ENCODE data around the gene GPBAR1.

GPBAR1 gene

GRCh38 chr2:218286570-218287459 is 26.0 kb downstream of the GPBAR1 start:
- DNase-seq: peak; percentile 78 to 84

DNA sequence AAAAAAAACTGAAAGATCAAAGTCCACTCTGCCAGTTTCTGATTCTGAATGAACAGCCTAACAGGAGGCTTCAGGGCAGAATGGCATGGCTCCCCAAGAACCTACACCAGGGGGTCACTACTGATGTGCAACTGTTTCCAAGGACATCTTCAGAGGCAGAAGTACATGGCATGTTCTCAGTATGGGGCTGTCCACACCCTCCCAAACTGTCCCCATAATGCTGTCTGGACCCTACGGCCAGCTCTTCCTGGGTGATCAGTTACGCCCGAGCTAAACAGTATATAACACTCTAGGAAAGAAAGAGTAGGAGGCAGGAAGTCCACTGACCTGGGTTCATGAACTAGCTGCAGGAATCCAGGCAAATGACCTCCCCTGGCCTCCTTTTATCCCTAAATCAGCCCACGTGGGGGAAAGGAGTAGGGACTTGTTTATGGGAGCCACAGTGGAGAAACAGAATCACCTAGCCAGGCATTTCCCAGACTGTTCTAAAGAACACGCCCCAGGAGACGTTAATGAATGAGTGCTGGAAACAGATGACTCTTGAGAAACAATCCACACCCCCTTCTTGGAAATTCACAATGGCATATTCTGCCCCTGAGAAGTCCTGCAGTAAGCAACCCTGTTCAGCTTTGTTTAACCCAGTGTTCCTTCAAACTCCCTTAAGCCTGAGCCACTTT is 29.0 kb downstream of the GPBAR1 start:
- DNase-seq: no peak

GRCh38 chr2:218290316-218291261 is 29.8 kb downstream of the GPBAR1 start:
- DNase-seq: no peak

GRCh38 chr2:218291318-218292047 is 30.7 kb downstream of the GPBAR1 start:
- DNase-seq: no peak

DNA sequence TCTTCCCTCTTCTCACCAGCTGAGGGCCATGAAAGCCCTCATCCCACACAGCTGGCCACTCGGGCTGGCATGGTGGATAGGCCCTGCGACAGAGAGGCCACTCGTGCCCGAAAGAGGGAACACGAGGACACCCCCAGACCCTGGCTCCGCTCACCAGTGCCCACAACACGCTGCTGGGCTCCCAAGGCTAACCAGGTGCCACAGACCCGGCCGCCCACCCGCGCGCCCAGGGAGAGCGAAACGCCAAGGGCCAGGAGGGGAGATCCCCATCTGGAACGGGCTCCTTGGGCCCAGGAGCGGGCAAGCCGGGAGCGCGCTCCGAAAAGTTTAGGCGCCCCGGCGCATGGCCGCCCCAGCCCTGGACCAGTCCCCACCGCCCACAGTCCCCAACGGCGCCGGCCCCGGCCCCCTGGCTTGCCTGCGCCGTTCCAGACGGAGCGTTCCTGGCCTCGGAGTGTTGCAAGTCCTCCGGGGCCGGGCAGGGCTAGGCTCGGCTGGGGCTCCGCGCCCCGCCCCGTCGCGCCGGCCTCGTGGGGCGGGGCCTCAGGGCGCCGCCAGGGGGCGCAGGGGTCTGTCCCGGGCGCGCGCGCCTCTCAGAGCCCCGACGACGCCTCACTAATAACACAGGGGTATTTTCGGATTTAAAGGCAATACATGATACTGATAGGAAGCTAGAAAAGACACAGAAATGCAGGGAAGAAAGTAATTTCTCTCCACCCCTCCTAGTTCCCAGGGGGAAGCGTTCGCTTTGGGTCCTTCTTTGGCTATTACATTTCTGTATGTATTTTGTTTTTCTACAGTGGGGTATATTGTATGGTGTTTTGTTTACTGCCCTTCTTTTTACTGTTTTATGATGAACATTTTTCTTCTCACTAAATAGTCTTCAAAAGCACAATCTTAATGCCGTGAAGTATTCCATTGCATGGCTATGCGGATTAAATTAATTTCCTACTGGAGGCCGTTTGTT is 31.5 kb downstream of the GPBAR1 start, which contains the start of gene TMBIM1:
TSS of gene TMBIM1 (minus strand) at position 456 of the 967 bp plus-strand sequence. CDS start 10,362 bp downstream, outside the sequence.
- DNase-seq: no peak

- no peak for DNase-seq
Measured at GRCh38 chr2:218293715-218294429, 33.1 kb downstream of the GPBAR1 start.

DNA sequence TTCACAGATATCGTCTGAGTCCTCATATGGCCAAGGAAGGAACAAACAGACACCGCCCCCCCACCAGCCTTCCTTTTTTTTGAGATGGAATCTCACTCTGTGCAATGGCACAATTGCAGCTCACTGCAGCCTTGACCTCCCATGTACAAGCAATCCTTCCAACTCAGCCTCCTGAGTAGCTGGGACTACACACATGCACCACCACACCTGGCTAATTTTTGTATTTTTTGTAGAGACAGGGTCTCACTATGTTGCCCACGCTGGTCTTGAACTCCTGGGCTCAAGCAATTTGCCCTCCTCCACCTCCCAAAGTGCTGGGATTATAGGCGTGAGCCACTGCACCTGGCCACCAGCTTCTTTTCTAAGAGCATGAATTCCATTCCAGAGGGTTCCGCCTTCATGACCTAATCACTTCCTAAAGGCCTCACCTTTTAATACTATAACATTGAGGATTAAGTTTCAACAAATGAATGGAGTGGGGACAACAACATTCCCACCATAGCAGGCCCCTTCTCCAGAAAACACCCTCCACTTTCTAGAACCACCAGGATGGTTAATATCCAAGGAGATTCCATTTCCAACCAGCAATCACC is 33.7 kb downstream of the GPBAR1 start:
- DNase-seq: no peak

- no peak for DNase-seq
Measured at GRCh38 chr2:218295029-218295428, 34.2 kb downstream of the GPBAR1 start.

- DNase-seq: no peak
Measured at GRCh38 chr2:218296200-218296599, 35.4 kb downstream of the GPBAR1 start.

DNA sequence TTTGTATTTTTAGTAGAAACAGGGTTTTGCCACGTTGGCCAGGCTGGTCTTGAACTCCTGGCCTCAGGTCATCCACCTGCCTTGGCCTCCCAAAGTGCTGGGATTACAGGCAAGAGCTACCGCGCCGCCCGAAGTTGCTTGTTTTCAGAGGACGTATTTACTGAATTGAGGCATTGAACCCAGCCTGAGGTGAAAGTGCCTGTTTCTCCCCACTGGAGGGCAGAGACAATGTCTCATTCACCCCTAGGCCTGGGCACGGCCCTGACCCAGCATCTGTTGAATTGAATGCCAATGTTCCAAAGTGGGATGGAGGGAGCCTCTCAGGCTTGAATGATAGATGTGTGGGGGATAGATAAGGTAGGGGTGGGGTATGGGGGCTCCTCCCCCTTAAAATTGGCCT is 36.0 kb downstream of the GPBAR1 start:
- no peak for DNase-seq

- no peak for DNase-seq
Measured at GRCh38 chr2:218298314-218298875, 37.6 kb downstream of the GPBAR1 start.

GRCh38 chr2:218300141-218300540 is 39.3 kb downstream of the GPBAR1 start:
- no peak for DNase-seq

DNA sequence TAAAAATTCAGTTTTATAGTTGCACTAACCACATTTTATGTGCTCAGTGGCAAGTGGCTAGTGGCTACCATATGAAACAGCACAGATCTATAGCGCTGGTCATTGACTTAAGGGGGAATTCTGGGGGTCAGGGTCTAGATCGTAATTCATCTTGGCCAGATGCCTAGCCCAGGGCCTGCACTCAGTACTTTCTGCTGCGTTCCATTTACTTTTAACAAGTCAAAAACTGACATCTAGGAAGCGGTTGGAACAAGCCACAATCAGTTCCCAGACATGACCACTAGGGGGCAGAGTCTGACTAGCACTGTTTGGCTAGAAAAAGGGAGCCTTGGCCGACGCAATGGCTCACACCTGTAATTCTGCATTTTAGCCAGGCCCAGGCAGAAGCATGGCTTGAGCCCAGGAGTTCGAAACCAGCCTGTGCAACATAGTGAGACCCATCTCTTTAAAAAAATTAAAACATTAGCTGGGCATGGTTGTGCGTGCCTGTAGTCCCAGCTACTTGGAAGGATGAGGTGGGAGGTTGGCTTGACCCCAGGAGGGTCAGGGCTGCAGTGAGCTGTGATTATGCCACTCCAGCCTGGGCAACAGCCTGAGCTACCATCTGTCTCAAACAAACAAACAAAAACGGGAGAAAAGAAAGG is 40.5 kb downstream of the GPBAR1 start:
- DNase-seq: peak in 1 of 2 experiments; percentile 34

GRCh38 chr2:218305383-218305782 is 44.6 kb downstream of the GPBAR1 start:
- DNase-seq: no peak

GRCh38 chr2:218306184-218306920 is 45.5 kb downstream of the GPBAR1 start:
- DNase-seq: no peak

DNA sequence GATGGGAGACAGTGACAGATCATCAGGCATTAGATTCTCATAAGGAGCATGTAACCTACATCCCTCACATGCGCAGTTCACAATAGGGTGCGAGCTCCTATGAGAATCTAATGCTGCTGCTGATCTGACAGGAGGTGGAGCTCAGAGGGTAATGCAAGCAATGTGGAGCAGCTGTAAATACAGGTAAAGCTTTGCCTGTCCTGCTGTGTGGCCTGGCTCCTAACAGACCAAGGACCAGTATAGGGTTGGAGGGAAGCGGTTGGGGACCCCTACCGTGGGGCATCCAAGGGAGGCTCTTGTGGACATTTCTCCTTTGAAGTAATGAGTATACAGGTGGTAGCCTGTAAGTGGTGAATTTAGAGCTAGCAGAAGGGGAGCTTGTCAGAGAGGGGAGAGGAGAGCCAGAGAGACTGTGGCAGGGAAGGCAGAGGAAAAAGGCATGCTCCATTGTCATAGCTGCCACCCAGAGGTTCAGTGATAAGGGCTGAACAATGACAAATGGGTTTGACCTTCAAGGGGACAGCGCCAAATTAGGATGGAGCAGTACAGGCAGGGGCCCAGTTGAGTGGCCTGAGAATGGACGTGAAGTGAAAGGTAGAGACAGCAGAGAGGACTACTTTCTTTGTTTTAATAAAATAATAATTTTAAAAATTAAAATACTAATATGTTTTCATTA is 46.7 kb downstream of the GPBAR1 start:
- no peak for DNase-seq

- no peak for DNase-seq
Measured at GRCh38 chr2:218310853-218311540, 50.2 kb downstream of the GPBAR1 start.
